Bronchial smooth muscle cell (primary cell): ENCODE data around the gene PTPRZ1. TPM values are rescaled to one million over a fixed set of nuclear protein-coding genes. Genes with fewer than 3 reads are reported as not detected.

Experiments used
- total RNA-seq: library from RNA; depleted of rRNA; stranded (reverse); fragments of >200 nt; gene quantifications from 2 replicates; pipeline ENCODE4 v1.2.1, GENCODE V29; 2014

PTPRZ1 gene
- under 0.01 TPM in 1 of 2 replicates, not detected in the other for total RNA-seq

DNA sequence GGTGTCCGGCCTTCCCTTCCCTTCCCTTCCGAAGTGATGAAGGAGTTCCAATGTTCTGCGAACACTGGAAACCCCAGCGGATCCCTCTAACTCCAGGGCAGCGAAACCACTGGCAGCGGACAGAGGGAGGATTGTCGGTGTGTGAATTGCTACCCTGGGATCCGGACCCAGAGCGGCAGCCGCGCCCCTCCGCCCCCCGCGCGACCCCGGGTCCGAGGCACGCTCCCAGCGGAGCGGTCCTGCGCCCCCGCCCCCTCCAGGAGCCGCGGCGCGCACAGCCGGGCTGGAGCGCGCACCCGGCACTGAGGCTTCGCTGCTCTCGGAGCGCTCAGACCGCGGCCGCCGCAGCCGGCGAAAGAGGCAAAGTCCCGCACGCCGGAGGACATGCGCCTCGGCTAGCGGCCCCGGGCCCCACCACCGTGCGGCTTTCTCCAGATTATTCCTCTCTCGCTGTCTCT lies at the start of gene PTPRZ1:
PTPRZ1 (plus strand) TSS at position 331 of the 458 bp plus-strand sequence. CDS start 339 bp downstream, outside the sequence.

